Measurements from ENCODE around the gene AJAP1. TPM values are rescaled to one million over a fixed set of nuclear protein-coding genes. Genes with fewer than 3 reads are reported as not detected.
A peak's percentile ranks its signal among the peaks of the same experiment; 100 is the strongest.

AJAP1 gene
- total and polyA plus RNA-seq, 2 of the 13 experiments (the other 11 are each of a cell fraction or from before 2014, with no cell fraction given), result not detected

- ATAC-seq (no peak), FAIRE-seq (no peak), DNase-seq (ENCODE audit: low spot score) (no peak)
- Histone ChIP-seq H3K4me2 (ENCODE audit: low read depth, low read length) (no peak overlapping the region), H3K9ac (ENCODE audit: insufficient read depth, low read depth, low read length) (no peak overlapping the region), H3K9me3 (ENCODE audit: low read length) (no peaks in the 10 kb centered on the region; the same call in 1 of the 2 replicates), H2AFZ (ENCODE audit: low read length) (no peak overlapping the region), H3K36me3 (replicated peaks in 1 of 2; ENCODE audit: control insufficient read depth in 1 of 2, insufficient read depth in 2 of 2, low read length in 2 of 2) (no peaks in the 10 kb centered on the region), H3K4me3 (replicated peaks in 1 of 3; ENCODE audit: insufficient read depth in 1 of 3, low read depth in 2 of 3, low read length in 3 of 3) (no peak overlapping the region), H4K20me1 (ENCODE audit: insufficient read depth, low read length) (no peaks in the 10 kb centered on the region), H3K79me2 (ENCODE audit: insufficient read depth, low read length) (no peaks in the 10 kb centered on the region), H3K27ac (ENCODE audit: extremely low read length, insufficient read depth, low read length) (no peak overlapping the region), H3K4me1 (ENCODE audit: insufficient read depth, low read length) (peaks cover 15% of the 10 kb centered on the region; the same call in 1 of the 2 replicates), H3K27me3 (ENCODE audit: control insufficient read depth in 1 of 2, insufficient read depth in 2 of 2, low read length in 2 of 2) (peaks cover 1 to 7% of the 10 kb centered on the region in 2 experiments; a peak in 2 of 5 replicates)
- 14% methylated on average over 4 of the region's 5 CpGs for WGBS (ENCODE audit: low lambda C conversion rate)
- ChIA-PET CTCF (ENCODE audit: low intra/inter-chr PET ratio, low total read pairs) (no interaction called here), POLR2A (interaction anchor here (0.7 kb wide), 1 partner anchor 152 kb away, joined by 3 read pairs; no protein-coding TSS in a partner anchor)
- intact Hi-C loops (cut with micrococcal nuclease; ENCODE audit: unreplicated experiment), result no loop called here
- BruUV-seq (replicated peaks), result no TSS peak
- TF ChIP-seq, protein P1, sequence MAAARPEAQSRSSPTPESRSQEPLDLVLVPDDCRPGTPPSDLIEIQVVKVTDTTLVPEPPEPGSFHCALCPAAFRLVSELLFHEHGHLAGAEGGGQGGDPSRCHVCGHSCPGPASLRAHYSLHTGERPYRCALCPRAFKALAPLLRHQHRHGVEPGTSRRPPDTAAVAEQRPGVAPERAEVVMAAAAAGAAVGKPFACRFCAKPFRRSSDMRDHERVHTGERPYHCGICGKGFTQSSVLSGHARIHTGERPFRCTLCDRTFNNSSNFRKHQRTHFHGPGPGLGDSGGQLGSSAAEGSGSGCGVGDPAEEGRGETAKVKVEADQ (CRISPR knock-in tag; IDR thresholded peaks at IDR 0.05; ENCODE audit: borderline replicate concordance), result no peak
- no peak for TF ChIP-seq FLYWCH1 (CRISPR knock-in tag; IDR thresholded peaks at IDR 0.05)
- TF ChIP-seq, protein P2, sequence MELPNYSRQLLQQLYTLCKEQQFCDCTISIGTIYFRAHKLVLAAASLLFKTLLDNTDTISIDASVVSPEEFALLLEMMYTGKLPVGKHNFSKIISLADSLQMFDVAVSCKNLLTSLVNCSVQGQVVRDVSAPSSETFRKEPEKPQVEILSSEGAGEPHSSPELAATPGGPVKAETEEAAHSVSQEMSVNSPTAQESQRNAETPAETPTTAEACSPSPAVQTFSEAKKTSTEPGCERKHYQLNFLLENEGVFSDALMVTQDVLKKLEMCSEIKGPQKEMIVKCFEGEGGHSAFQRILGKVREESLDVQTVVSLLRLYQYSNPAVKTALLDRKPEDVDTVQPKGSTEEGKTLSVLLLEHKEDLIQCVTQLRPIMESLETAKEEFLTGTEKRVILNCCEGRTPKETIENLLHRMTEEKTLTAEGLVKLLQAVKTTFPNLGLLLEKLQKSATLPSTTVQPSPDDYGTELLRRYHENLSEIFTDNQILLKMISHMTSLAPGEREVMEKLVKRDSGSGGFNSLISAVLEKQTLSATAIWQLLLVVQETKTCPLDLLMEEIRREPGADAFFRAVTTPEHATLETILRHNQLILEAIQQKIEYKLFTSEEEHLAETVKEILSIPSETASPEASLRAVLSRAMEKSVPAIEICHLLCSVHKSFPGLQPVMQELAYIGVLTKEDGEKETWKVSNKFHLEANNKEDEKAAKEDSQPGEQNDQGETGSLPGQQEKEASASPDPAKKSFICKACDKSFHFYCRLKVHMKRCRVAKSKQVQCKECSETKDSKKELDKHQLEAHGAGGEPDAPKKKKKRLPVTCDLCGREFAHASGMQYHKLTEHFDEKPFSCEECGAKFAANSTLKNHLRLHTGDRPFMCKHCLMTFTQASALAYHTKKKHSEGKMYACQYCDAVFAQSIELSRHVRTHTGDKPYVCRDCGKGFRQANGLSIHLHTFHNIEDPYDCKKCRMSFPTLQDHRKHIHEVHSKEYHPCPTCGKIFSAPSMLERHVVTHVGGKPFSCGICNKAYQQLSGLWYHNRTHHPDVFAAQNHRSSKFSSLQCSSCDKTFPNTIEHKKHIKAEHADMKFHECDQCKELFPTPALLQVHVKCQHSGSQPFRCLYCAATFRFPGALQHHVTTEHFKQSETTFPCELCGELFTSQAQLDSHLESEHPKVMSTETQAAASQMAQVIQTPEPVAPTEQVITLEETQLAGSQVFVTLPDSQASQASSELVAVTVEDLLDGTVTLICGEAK (IDR thresholded peaks at IDR 0.05), result peak; percentile 55; the same call in 1 of the 2 replicates
- TF ChIP-seq, protein P2 (CRISPR knock-in tag; IDR thresholded peaks at IDR 0.05), result peak; percentile 99
- in situ Hi-C loops (cut with HindIII; ENCODE audit: extremely low pct_ligation_motif_present, low pct_unique_long_range_greater_than_20kb), result no loop called here
Observed at GRCh38 chr1:4674117-4674516, 19.7 kb downstream of the AJAP1 start.
